ENCODE measurements around the gene MED12L. TPM values are rescaled to one million over a fixed set of nuclear protein-coding genes. Genes with fewer than 3 reads are reported as not detected.

MED12L gene
- total RNA-seq, 1 donor from 2014 or later: 0.97 TPM

DNA sequence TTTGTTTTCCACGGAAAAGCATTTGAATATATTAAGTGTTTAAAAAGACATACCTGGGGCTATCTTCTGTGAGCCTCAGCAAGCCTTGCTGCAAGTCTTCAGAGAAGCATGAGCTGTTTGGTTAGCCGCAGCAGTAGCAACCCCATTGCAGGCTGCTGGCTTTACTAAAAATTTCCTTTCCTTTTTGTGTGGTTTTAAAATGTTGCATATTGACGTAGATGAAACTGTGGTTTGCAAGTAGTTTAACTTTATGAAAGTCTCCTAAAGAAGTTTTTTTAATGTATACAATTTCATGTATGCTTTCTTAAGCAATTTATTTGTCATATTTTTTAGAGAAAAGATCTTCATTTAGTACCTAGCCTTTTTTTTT, 117.6 kb downstream of the MED12L start, which contains the start of gene GPR171:
GPR171 (minus strand) TSS at position 166 of the 370 bp plus-strand sequence. CDS start 3,830 bp downstream, outside the sequence.
- DNase-seq (ENCODE audit: low spot score): no peak
- Mint-ChIP-seq H3K27me3 (ENCODE audit: low read depth) (no peaks in the 10 kb centered on the region), H3K27ac (ENCODE audit: unreplicated experiment) (no peak within 1 kb of the TSS), H3K4me1 (ENCODE audit: low read depth) (peaks cover 38% of the 10 kb centered on the region), H3K36me3 (ENCODE audit: low read depth) (no peaks in the 10 kb centered on the region), H3K4me3 (ENCODE audit: unreplicated experiment) (no peak within 1 kb of the TSS), H3K9me3 (ENCODE audit: low read depth) (no peaks in the 10 kb centered on the region)
- TF ChIP-seq, protein P1, sequence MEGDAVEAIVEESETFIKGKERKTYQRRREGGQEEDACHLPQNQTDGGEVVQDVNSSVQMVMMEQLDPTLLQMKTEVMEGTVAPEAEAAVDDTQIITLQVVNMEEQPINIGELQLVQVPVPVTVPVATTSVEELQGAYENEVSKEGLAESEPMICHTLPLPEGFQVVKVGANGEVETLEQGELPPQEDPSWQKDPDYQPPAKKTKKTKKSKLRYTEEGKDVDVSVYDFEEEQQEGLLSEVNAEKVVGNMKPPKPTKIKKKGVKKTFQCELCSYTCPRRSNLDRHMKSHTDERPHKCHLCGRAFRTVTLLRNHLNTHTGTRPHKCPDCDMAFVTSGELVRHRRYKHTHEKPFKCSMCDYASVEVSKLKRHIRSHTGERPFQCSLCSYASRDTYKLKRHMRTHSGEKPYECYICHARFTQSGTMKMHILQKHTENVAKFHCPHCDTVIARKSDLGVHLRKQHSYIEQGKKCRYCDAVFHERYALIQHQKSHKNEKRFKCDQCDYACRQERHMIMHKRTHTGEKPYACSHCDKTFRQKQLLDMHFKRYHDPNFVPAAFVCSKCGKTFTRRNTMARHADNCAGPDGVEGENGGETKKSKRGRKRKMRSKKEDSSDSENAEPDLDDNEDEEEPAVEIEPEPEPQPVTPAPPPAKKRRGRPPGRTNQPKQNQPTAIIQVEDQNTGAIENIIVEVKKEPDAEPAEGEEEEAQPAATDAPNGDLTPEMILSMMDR (IDR thresholded peaks at IDR 0.05): no peak

- Mint-ChIP-seq H3K4me3 (ENCODE audit: unreplicated experiment) (no peak overlapping the region), H3K9me3 (ENCODE audit: low read depth) (no peaks in the 10 kb centered on the region), H3K27me3 (ENCODE audit: low read depth) (no peaks in the 10 kb centered on the region), H3K27ac (ENCODE audit: unreplicated experiment) (no peak overlapping the region), H3K4me1 (ENCODE audit: low read depth) (peaks cover 25% of the 10 kb centered on the region), H3K36me3 (ENCODE audit: low read depth) (no peaks in the 10 kb centered on the region)
- no peak for DNase-seq (ENCODE audit: low spot score)
- TF ChIP-seq, protein P1 (IDR thresholded peaks at IDR 0.05): no peak
Measured at GRCh38 chr3:151204530-151205402, 119.3 kb downstream of the MED12L start.

DNA sequence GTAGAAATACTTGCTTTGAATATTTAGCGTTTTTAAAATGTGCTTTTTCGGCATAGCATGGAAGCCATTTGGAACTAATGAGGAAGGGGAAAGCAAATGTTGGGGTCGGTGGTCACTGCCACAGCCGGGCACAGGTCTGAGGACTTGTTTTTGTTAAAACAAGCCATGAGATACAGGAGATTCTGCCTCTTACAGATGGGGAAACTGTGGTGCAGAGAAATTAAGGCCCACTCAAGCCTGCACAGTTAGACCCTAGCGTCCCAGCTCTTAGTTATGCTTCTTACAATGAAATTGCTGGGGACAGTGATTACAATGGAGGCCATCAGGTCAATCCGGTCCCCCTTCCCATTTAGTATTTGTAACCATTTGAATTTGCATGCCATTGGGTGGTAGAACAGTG, 120.0 kb downstream of the MED12L start:
- DNase-seq (ENCODE audit: low spot score): no peak
- no peaks in the 10 kb centered on the region for H3K27me3 Mint-ChIP-seq (ENCODE audit: low read depth)
- H3K4me3 Mint-ChIP-seq (ENCODE audit: unreplicated experiment): no peak overlapping the region
- H3K27ac Mint-ChIP-seq (ENCODE audit: unreplicated experiment): no peak overlapping the region
- TF ChIP-seq, protein P1 (IDR thresholded peaks at IDR 0.05): no peak
- H3K36me3 Mint-ChIP-seq (ENCODE audit: low read depth): no peaks in the 10 kb centered on the region
- H3K4me1 Mint-ChIP-seq (ENCODE audit: low read depth): peaks cover 29% of the 10 kb centered on the region
- H3K9me3 Mint-ChIP-seq (ENCODE audit: low read depth): no peaks in the 10 kb centered on the region

DNA sequence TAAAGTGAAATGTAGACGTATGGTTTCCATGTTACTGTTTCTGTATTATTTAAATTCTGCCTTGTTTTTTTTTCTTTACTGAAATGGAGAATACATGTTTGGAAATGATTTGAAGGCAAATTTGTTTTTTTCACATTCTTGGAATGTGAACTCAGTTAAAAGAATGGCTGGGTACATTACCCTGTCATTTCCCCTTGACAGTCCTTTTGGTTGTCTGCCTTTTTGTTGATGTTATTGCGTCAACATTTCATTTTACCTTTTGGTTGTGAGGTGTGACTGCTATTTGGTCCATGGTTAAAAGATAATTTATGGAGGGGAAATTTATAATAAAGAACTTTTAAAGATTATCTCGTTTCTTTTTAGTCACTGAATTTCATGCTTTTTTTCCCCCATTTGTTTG, 120.7 kb downstream of the MED12L start:
- no peak overlapping the region for H3K27ac Mint-ChIP-seq (ENCODE audit: unreplicated experiment)

GRCh38 chr3:151209654-151210053, 124.2 kb downstream of the MED12L start:
- Mint-ChIP-seq H3K36me3 (ENCODE audit: low read depth) (no peaks in the 10 kb centered on the region), H3K4me3 (ENCODE audit: unreplicated experiment) (no peak overlapping the region), H3K9me3 (ENCODE audit: low read depth) (no peaks in the 10 kb centered on the region), H3K4me1 (ENCODE audit: low read depth) (peaks cover 34% of the 10 kb centered on the region), H3K27me3 (ENCODE audit: low read depth) (no peaks in the 10 kb centered on the region), H3K27ac (ENCODE audit: unreplicated experiment) (no peak overlapping the region)
- no peak for DNase-seq (ENCODE audit: low spot score)
- TF ChIP-seq, protein P1 (IDR thresholded peaks at IDR 0.05): no peak

More for the DNA sequence above, 120.7 kb downstream of the MED12L start:
- Mint-ChIP-seq H3K4me3 (ENCODE audit: unreplicated experiment) (no peak overlapping the region), H3K36me3 (ENCODE audit: low read depth) (no peaks in the 10 kb centered on the region), H3K4me1 (ENCODE audit: low read depth) (peaks cover 34% of the 10 kb centered on the region), H3K9me3 (ENCODE audit: low read depth) (no peaks in the 10 kb centered on the region), H3K27me3 (ENCODE audit: low read depth) (no peaks in the 10 kb centered on the region)
- DNase-seq (ENCODE audit: low spot score): no peak
- TF ChIP-seq, protein P1 (IDR thresholded peaks at IDR 0.05): no peak

Data from chondrocyte (in vitro differentiated cells).